Kidney epithelial cell (primary cell): ENCODE data around the gene COQ5. TPM values are rescaled to one million over a fixed set of nuclear protein-coding genes. Genes with fewer than 3 reads are reported as not detected.
"Not testable (repeated sequence)": the region's sequence is repeated elsewhere in the genome, so short reads cannot be mapped to it uniquely, and the experiment has no call there.

Source experiments
- DNase-seq: peaks from one replicate; pipeline ENCODE4 v3.0.0-alpha.2; 2010; ENCODE audit warnings: low read depth
- H3K27me3 ChIP-seq: 2 replicates; pipeline ENCODE4 v1.6.0; 2011; ENCODE audit warnings: low read length; ENCODE audit not compliant: control insufficient read depth, insufficient read depth
- H3K36me3 ChIP-seq: 2 replicates; pipeline ENCODE4 v1.5.1; 2011; ENCODE audit warnings: low read length; ENCODE audit not compliant: control insufficient read depth, insufficient read depth
- H3K4me3 ChIP-seq: 2 replicates; pipeline ENCODE4 v1.5.1; 2011; ENCODE audit warnings: low read depth, mild to moderate bottlenecking, control low read depth, low read length
- CTCF ChIP-seq: IDR thresholded peaks from 2 replicates; pipeline ENCODE4 v1.5.1; 2011; ENCODE audit warnings: mild to moderate bottlenecking, moderate library complexity, low read length, control low read depth, inconsistent platforms; ENCODE audit not compliant: insufficient read depth, poor library complexity, severe bottlenecking
- total RNA-seq: library from RNA; depleted of rRNA; stranded (reverse); fragments of >200 nt; gene quantifications from 2 replicates; pipeline ENCODE4 v1.2.3, GENCODE V29; 2015

The COQ5 gene
- total RNA-seq, 1 donor from 2014 or later, result 30.6 TPM

- DNase-seq, result peak; percentile 63
Observed at GRCh38 chr12:120534703-120535655, 6.0 kb upstream of the COQ5 start.

GRCh38 chr12:120534203-120534702 lies 5.3 kb upstream of the COQ5 start, which contains the start of gene RNF10:
Gene RNF10 (plus strand): TSS chr12:120534356. CDS start chr12:120534812, 456 bp downstream.
- Histone ChIP-seq H3K4me3 (peak within 1 kb of the TSS; percentile 84), H3K36me3 (no peaks in the 10 kb centered on the region), H3K27me3 (no peaks in the 10 kb centered on the region)
- no peak for TF ChIP-seq CTCF
- DNase-seq, result peak; percentile 38

More at GRCh38 chr12:120534703-120535655, 6.0 kb upstream of the COQ5 start:
- Histone ChIP-seq H3K4me3 (peak overlapping the region; percentile 84), H3K36me3 (no peaks in the 10 kb centered on the region), H3K27me3 (no peaks in the 10 kb centered on the region)
- TF ChIP-seq CTCF, result no peak

- no peak for TF ChIP-seq CTCF
- Histone ChIP-seq H3K36me3 (no peaks in the 10 kb centered on the region), H3K27me3 (no peaks in the 10 kb centered on the region), H3K4me3 (no peak overlapping the region)
- DNase-seq, result no peak
Observed at GRCh38 chr12:120532701-120533238, 3.8 kb upstream of the COQ5 start.

GRCh38 chr12:120530418-120530761 lies 1.4 kb upstream of the COQ5 start:
- not testable (repeated sequence) for H3K4me3 ChIP-seq, H3K36me3 ChIP-seq, DNase-seq, H3K27me3 ChIP-seq

GRCh38 chr12:120529641-120530417 lies 871 bp upstream of the COQ5 start:
- no peak for DNase-seq
- peak overlapping the region; percentile 98 for H3K4me3 ChIP-seq
- no peaks in the 10 kb centered on the region for H3K27me3 ChIP-seq
- no peaks in the 10 kb centered on the region for H3K36me3 ChIP-seq
- TF ChIP-seq CTCF, result peak; percentile 15

- no peak for TF ChIP-seq CTCF
- no peaks in the 10 kb centered on the region for H3K27me3 ChIP-seq
- H3K4me3 ChIP-seq, result no peak overlapping the region
- H3K36me3 ChIP-seq, result peaks cover 2% of the 10 kb centered on the region
- no peak for DNase-seq
Observed at GRCh38 chr12:120522568-120522967, 6.4 kb downstream of the COQ5 start.

GRCh38 chr12:120519324-120519723 lies 9.6 kb downstream of the COQ5 start:
- H3K27me3 ChIP-seq, H3K36me3 ChIP-seq, H3K4me3 ChIP-seq, DNase-seq: not testable (repeated sequence)
